SK-N-SH treated with all-trans-retinoic acid at 6 μM for 48 hours (cell line): ENCODE measurements around the gene UBE2H.

Source experiments
- ATAC-seq: fragments of 200-7000 bp; cut with Tn5 transposase; 3 replicates; pipeline ENCODE4 v1.9.1; 2020; ENCODE audit warnings: mild to moderate bottlenecking, moderate library complexity
- CREB5 ChIP-seq: fragments of 250-450 bp; sonication (Bioruptor Pico); IDR thresholded peaks from 2 replicates; pipeline ENCODE4 v1.5.1; 2020; ENCODE audit warnings: low read depth, mild to moderate bottlenecking, moderate library complexity
- CSRNP3 ChIP-seq: fragments of 250-450 bp; sonication (Bioruptor Pico); IDR thresholded peaks from 2 replicates; pipeline ENCODE4 v1.5.1; 2021; ENCODE audit warnings: mild to moderate bottlenecking, moderate library complexity
- ESRRG ChIP-seq: fragments of 250-450 bp; sonication (Bioruptor Pico); IDR thresholded peaks from 2 replicates; pipeline ENCODE4 v1.6.1; 2021; ENCODE audit warnings: mild to moderate bottlenecking
- ISL1 ChIP-seq: fragments of 250-450 bp; sonication (Bioruptor Pico); IDR thresholded peaks from 2 replicates; pipeline ENCODE4 v2.1.2; 2022; ENCODE audit warnings: mild to moderate bottlenecking, moderate library complexity
- OSR1 ChIP-seq: fragments of 250-450 bp; sonication (Bioruptor Pico); IDR thresholded peaks from 2 replicates; pipeline ENCODE4 v1.8.0; 2022; ENCODE audit warnings: moderate library complexity, mild to moderate bottlenecking, inconsistent platforms
- PATZ1 ChIP-seq: fragments of 250-450 bp; sonication (Bioruptor Pico); IDR thresholded peaks from 2 replicates; pipeline ENCODE4 v1.8.0; 2020; ENCODE audit warnings: mild to moderate bottlenecking, moderate library complexity, borderline replicate concordance
- POU6F1 ChIP-seq: fragments of 250-450 bp; sonication (Bioruptor Pico); IDR thresholded peaks from 2 replicates; pipeline ENCODE4 v1.8.0; 2021; ENCODE audit warnings: low read depth, mild to moderate bottlenecking, moderate library complexity, borderline replicate concordance
- SNAI2 ChIP-seq: fragments of 250-450 bp; sonication (Bioruptor Pico); IDR thresholded peaks from 2 replicates; pipeline ENCODE4 v1.5.0; 2020; ENCODE audit warnings: mild to moderate bottlenecking, moderate library complexity
- TCF4 ChIP-seq: fragments of 250-450 bp; sonication (Bioruptor Pico); IDR thresholded peaks from 2 replicates; pipeline ENCODE4 v1.8.0; 2021; ENCODE audit warnings: mild to moderate bottlenecking, moderate library complexity, borderline replicate concordance
- TOX ChIP-seq: fragments of 250-450 bp; sonication (Bioruptor Pico); IDR thresholded peaks from 2 replicates; pipeline ENCODE4 v1.8.0; 2021; ENCODE audit warnings: mild to moderate bottlenecking, moderate library complexity, borderline replicate concordance
- TSHZ2 ChIP-seq: fragments of 250-450 bp; sonication (Bioruptor Pico); IDR thresholded peaks from 2 replicates; pipeline ENCODE4 v1.5.0; 2020; ENCODE audit warnings: mild to moderate bottlenecking, moderate library complexity
- ZC3H10 ChIP-seq: fragments of 250-450 bp; sonication (Bioruptor Pico); IDR thresholded peaks from 2 replicates; pipeline ENCODE4 v1.5.1; 2021; ENCODE audit warnings: mild to moderate bottlenecking, moderate library complexity
- ZFP30 ChIP-seq: fragments of 450-650 bp; formaldehyde crosslinking; IDR thresholded peaks from 2 replicates; pipeline ENCODE4 v1.5.0; 2022; ENCODE audit warnings: mild to moderate bottlenecking, moderate library complexity
- ZNF565 ChIP-seq: fragments of 450-650 bp; formaldehyde crosslinking; conservative IDR thresholded peaks from 2 replicates; pipeline ENCODE4 v1.5.0; 2020; ENCODE audit warnings: low read depth, mild to moderate bottlenecking, moderate library complexity
- ZNF8 ChIP-seq: fragments of 450-650 bp; formaldehyde crosslinking; IDR thresholded peaks from 2 replicates; pipeline ENCODE4 v1.5.0; 2020; ENCODE audit warnings: mild to moderate bottlenecking, moderate library complexity

UBE2H gene

GRCh38 chr7:129886167-129886817 lies 66.5 kb downstream of the UBE2H start:
- peak; percentile 70; the same call in 1 of the 2 replicates for TF ChIP-seq TSHZ2 (CRISPR knock-in tag)
- TF ChIP-seq TOX (CRISPR knock-in tag), result no peak
- no peak for TF ChIP-seq POU6F1 (CRISPR knock-in tag)
- TF ChIP-seq ZNF8 (CRISPR knock-in tag), result no peak
- TF ChIP-seq CREB5 (CRISPR knock-in tag), result peak; percentile 90
- 0 out of 2 replicates have a peak, but pooled peaks have one; percentile 70 for TF ChIP-seq CSRNP3
- TF ChIP-seq PATZ1, result 0 out of 2 replicates have a peak, but pooled peaks have one; percentile 30
- no peak for TF ChIP-seq ZC3H10 (CRISPR knock-in tag)
- peak; percentile 98 for TF ChIP-seq ISL1 (CRISPR knock-in tag)
- TF ChIP-seq ZNF565, result no peak
- no peak for TF ChIP-seq ZFP30 (CRISPR knock-in tag)
- TF ChIP-seq ESRRG (CRISPR knock-in tag), result peak; percentile 72
- TF ChIP-seq, all 23 proteins: peak for 6

GRCh38 chr7:129884495-129884894 lies 68.3 kb downstream of the UBE2H start:
- ATAC-seq, result no peak
- TF ChIP-seq ZNF565, result no peak
- TF ChIP-seq POU6F1 (CRISPR knock-in tag), result no peak
- no peak for TF ChIP-seq ZNF8 (CRISPR knock-in tag)
- TF ChIP-seq OSR1 (CRISPR knock-in tag), result no peak
- TF ChIP-seq TCF4 (CRISPR knock-in tag), result no peak
- TF ChIP-seq TSHZ2 (CRISPR knock-in tag), result no peak
- TF ChIP-seq CSRNP3, result no peak
- TF ChIP-seq PATZ1, result no peak
- no peak for TF ChIP-seq SNAI2 (CRISPR knock-in tag)

More at GRCh38 chr7:129886167-129886817, 66.5 kb downstream of the UBE2H start:
- ATAC-seq, result peak; percentile 8
